Measurements from ENCODE around the gene ARHGEF39.

DNA sequence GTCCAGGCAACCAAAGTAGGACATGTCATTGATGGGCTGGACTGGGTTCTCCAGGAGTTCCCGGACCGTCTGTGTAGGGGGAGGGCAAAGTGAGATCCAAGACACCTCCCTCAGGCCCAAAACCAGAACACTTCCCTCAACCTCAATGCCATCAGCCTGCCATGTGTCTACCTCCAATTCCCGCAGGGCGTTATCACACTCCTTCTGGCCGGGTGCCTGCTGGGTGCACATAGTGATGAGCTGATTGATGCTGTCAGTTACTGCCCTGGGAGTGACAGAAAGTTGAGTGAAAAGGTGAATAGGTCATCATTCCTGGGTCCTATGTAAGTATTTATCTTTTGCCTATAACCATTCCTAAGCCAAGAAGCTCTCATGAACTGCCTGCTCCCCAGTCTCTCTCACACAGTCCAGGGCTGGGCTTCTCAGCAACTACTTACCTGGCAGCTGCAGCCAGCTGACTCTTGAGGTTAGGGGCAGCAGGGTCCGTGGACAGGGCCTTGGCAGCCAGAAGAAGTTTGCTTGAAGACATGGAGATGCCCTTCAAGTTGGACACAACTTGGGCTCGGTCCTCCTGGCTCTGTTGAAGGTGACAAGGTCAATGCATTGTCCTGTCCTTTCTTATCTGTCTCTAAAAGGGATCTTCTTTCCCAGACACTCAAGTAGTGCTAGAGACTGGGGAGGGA, 46.0 kb upstream of the ARHGEF39 start:
- TF ChIP-seq POLR2A (IDR thresholded peaks at IDR 0.05; ENCODE audit: low read depth, low read length) (no peak), CHD2 (IDR thresholded peaks at IDR 0.05; ENCODE audit: borderline replicate concordance, low read depth, low read length) (no peak)
